SK-N-SH (cell line): ENCODE measurements around the gene SLC25A25. TPM values are rescaled to one million over a fixed set of nuclear protein-coding genes. Genes with fewer than 3 reads are reported as not detected.

Experiments
- CTCF ChIA-PET: fragments of 300-600, 350-600 bp; formaldehyde crosslinking; extraction: SDS; loops from one replicate; lab custom pipeline; 2021; lab: Yijun Ruan, JAX
- POLR2A ChIA-PET: fragments of 350-600 bp; sonication (Branson Sonifier 250); formaldehyde crosslinking; extraction: SDS; loops from one replicate; lab custom pipeline; 2020; ENCODE audit warnings: antibody characterized with exemption, inconsistent platforms; lab: Yijun Ruan, JAX
- DNase-seq: peaks from one replicate; pipeline ENCODE4 v3.0.0; 2012
- H2AFZ ChIP-seq: fragments of 200-600 bp; sonication (generic); 2 replicates; pipeline ENCODE4 v1.8.1; 2016; ENCODE audit warnings: antibody characterized with exemption, mild to moderate bottlenecking, low read depth
- H3F3A ChIP-seq: fragments of 200-600 bp; sonication (generic); replicated peaks from 2 replicates; pipeline ENCODE3; 2016; ENCODE audit warnings: antibody characterized with exemption, mild to moderate bottlenecking; ENCODE audit not compliant: insufficient read depth
- H3K27ac ChIP-seq, 2 experiments: fragments of 200-500 bp in 1 of 2; fragments of 200-600 bp in 1 of 2; sonication (Bioruptor generic) in 1 of 2; sonication (generic), shearing (Covaris generic) in 1 of 2; 2 replicates each; pipeline versions ENCODE4 v1.5.1 to v1.6.1; 2014 to 2016; ENCODE audit warnings: low read depth in 2 of 2, inconsistent platforms in 1 of 2, low read length in 1 of 2, mild to moderate bottlenecking in 1 of 2, mixed read lengths in 1 of 2
- H3K27me3 ChIP-seq: fragments of 200-600 bp; sonication (generic), shearing (Covaris generic); 2 replicates; pipeline ENCODE4 v1.6.1; 2016; ENCODE audit warnings: mixed run types; ENCODE audit not compliant: insufficient read depth
- H3K36me3 ChIP-seq, 2 experiments: fragments of 200-500 bp in 1 of 2; fragments of 200-600 bp in 1 of 2; sonication (Bioruptor generic) in 1 of 2; sonication (generic) in 1 of 2; replicated peaks in 1 of 2; 2 replicates each; pipeline versions ENCODE3 to v1.5.1; 2014 to 2016; ENCODE audit warnings: low read length in 1 of 2, mild to moderate bottlenecking in 1 of 2; ENCODE audit not compliant: insufficient read depth in 2 of 2, control insufficient read depth in 1 of 2
- H3K4me1 ChIP-seq, 2 experiments: fragments of 200-500 bp in 1 of 2; fragments of 200-600 bp in 1 of 2; sonication (Bioruptor generic) in 1 of 2; sonication (generic), shearing (Covaris generic) in 1 of 2; 2 replicates each; pipeline versions ENCODE4 v1.5.1 to v1.6.1; 2014 to 2016; ENCODE audit warnings: low read depth in 1 of 2, low read length in 1 of 2, mixed run types in 1 of 2; ENCODE audit not compliant: insufficient read depth in 2 of 2, control insufficient read depth in 1 of 2
- H3K4me2 ChIP-seq: fragments of 200-600 bp; sonication (generic), shearing (Covaris generic); 2 replicates; pipeline ENCODE4 v1.6.1; 2017; ENCODE audit warnings: mixed run types
- H3K4me3 ChIP-seq, 2 experiments: fragments of 200-500 bp in 1 of 2; fragments of 200-600 bp in 1 of 2; sonication (Bioruptor generic) in 1 of 2; sonication (generic), shearing (Covaris generic) in 1 of 2; 2 replicates each; pipeline versions ENCODE4 v1.5.1 to v1.8.1; 2014 to 2016; ENCODE audit warnings: low read depth in 2 of 2, inconsistent platforms in 1 of 2, low read length in 1 of 2, mild to moderate bottlenecking in 1 of 2, mixed read lengths in 1 of 2, moderate library complexity in 1 of 2
- H3K79me2 ChIP-seq: fragments of 200-600 bp; sonication (generic); 2 replicates; pipeline ENCODE4 v1.8.1; 2017; ENCODE audit warnings: mild to moderate bottlenecking; ENCODE audit not compliant: insufficient read depth
- H3K9ac ChIP-seq: fragments of 200-600 bp; sonication (generic); 2 replicates; pipeline ENCODE4 v1.6.1; 2017; ENCODE audit warnings: mixed run types
- H3K9me2 ChIP-seq: fragments of 200-600 bp; sonication (generic); 2 replicates; pipeline ENCODE4 v1.6.1; 2017; ENCODE audit warnings: mixed run types
- H3K9me3 ChIP-seq: fragments of 200-600 bp; sonication (generic); 2 replicates; pipeline ENCODE4 v1.6.1; 2017; ENCODE audit warnings: mixed run types, mild to moderate bottlenecking, moderate library complexity
- H4K20me1 ChIP-seq: fragments of 200-600 bp; sonication (generic); 2 replicates; pipeline ENCODE4 v1.6.1; 2017; ENCODE audit warnings: mild to moderate bottlenecking, mixed run types; ENCODE audit not compliant: insufficient read depth
- CHD2 ChIP-seq: fragments of 150-350 bp; IDR thresholded peaks from 2 replicates; pipeline ENCODE4 v1.6.1; 2018; ENCODE audit warnings: low read length; ENCODE audit not compliant: partially characterized antibody
- FOXJ3 ChIP-seq: sonication (generic); formaldehyde crosslinking; IDR thresholded peaks from 2 replicates; pipeline ENCODE4 v1.5.1; 2020; ENCODE audit warnings: mild to moderate bottlenecking, missing genetic modification reagents
- FOXM1 ChIP-seq: IDR thresholded peaks from 2 replicates; pipeline ENCODE4 v1.4.0; 2012; ENCODE audit warnings: low read depth, mild to moderate bottlenecking
- GATA2 ChIP-seq: sonication (generic); formaldehyde crosslinking; IDR thresholded peaks from 2 replicates; pipeline ENCODE4 v1.5.0; 2020; ENCODE audit warnings: mild to moderate bottlenecking, missing genetic modification reagents
- MAX ChIP-seq: IDR thresholded peaks from 2 replicates; pipeline ENCODE4 v1.4.0; 2012; ENCODE audit warnings: low read depth
- MEF2A ChIP-seq: IDR thresholded peaks from 2 replicates; pipeline ENCODE4 v1.4.0; 2012; ENCODE audit warnings: low read depth, borderline replicate concordance
- NRF1 ChIP-seq: IDR thresholded peaks from 2 replicates; pipeline ENCODE4 v1.6.1; 2012; ENCODE audit warnings: low read depth, mild to moderate bottlenecking, low read length
- PBX3 ChIP-seq: IDR thresholded peaks from 2 replicates; pipeline ENCODE4; 2012
- POLR2AphosphoS5 ChIP-seq: IDR thresholded peaks from 2 replicates; pipeline ENCODE4 v1.6.1; 2012; ENCODE audit warnings: low read depth, low read length
- RAD21 ChIP-seq: IDR thresholded peaks from 2 replicates; pipeline ENCODE4 v1.6.1; 2012; ENCODE audit warnings: mild to moderate bottlenecking, low read length
- RCOR1 ChIP-seq: fragments of 150-350 bp; IDR thresholded peaks from 2 replicates; pipeline ENCODE4 v1.6.1; 2017; ENCODE audit warnings: antibody characterized with exemption, low read length
- SIN3A ChIP-seq: IDR thresholded peaks from 2 replicates; pipeline ENCODE4 v1.6.1; 2012; ENCODE audit warnings: low read depth, mild to moderate bottlenecking, low read length, moderate library complexity, borderline replicate concordance
- TAF1 ChIP-seq: IDR thresholded peaks from 2 replicates; pipeline ENCODE4 v1.6.1; 2012; ENCODE audit warnings: low read depth, mild to moderate bottlenecking, low read length, moderate library complexity, borderline replicate concordance
- TCF12 ChIP-seq: IDR thresholded peaks from 2 replicates; pipeline ENCODE4 v1.4.0; 2012
- TEAD4 ChIP-seq: IDR thresholded peaks from 2 replicates; pipeline ENCODE4 v1.4.0; 2012; ENCODE audit warnings: mild to moderate bottlenecking, borderline replicate concordance; ENCODE audit not compliant: insufficient read depth
- USF2 ChIP-seq: fragments of 150-350 bp; IDR thresholded peaks from 2 replicates; pipeline ENCODE4 v1.6.1; 2017; ENCODE audit warnings: antibody characterized with exemption, low read length, low read depth, borderline replicate concordance
- YY1 ChIP-seq: IDR thresholded peaks from 2 replicates; pipeline ENCODE4 v1.4.0; 2012; ENCODE audit warnings: low read depth, mild to moderate bottlenecking
- WGBS: methylation state at CpG from one replicate; pipeline ENCODE4 v1.1.6; 2017; ENCODE audit warnings: low lambda C conversion rate; 5-methylcytosine and 5-hydroxymethylcytosine counted together
- polyA plus RNA-seq, 3 experiments: library from polyadenylated mRNA; depleted of rRNA; stranded (reverse); fragments of >200 nt; gene quantifications; 2 replicates each; pipeline ENCODE4 v1.2.3, GENCODE V29; 2012
- TF ChIP-seq, protein P1 (sequence below): IDR thresholded peaks from 2 replicates; pipeline ENCODE4 v1.4.0; 2012; ENCODE audit warnings: low read depth, borderline replicate concordance
- TF ChIP-seq, protein P2 (sequence below): fragments of 200-600 bp; sonication (generic); IDR thresholded peaks from 2 replicates; pipeline ENCODE4 v1.6.1; 2017; ENCODE audit warnings: antibody characterized with exemption, mild to moderate bottlenecking, moderate library complexity

SLC25A25 gene
- polyA plus RNA-seq, 1 of the 3 experiments (the other 2 are of a cell fraction), result 12.1 TPM

GRCh38 chr9:128143525-128144238 is 75.7 kb downstream of the SLC25A25 start:
- Histone ChIP-seq H3K9ac (no peak overlapping the region), H3K27ac (no peak overlapping the region), H3K79me2 (no peaks in the 10 kb centered on the region), H3K27me3 (no peaks in the 10 kb centered on the region), H4K20me1 (no peaks in the 10 kb centered on the region), H3K4me3 (no peak overlapping the region), H3F3A (no peaks in the 10 kb centered on the region), H3K4me2 (no peak overlapping the region), H2AFZ (no peak overlapping the region), H3K4me1 (no peaks in the 10 kb centered on the region), H3K9me3 (no peaks in the 10 kb centered on the region), H3K36me3 (no peaks in the 10 kb centered on the region), H3K9me2 (no peaks in the 10 kb centered on the region)
- DNase-seq, result no peak
- ChIA-PET CTCF (interaction anchor here (1.1 to 1.7 kb wide), 2 partner anchors 23 to 26 kb away, joined by 3 to 10 read pairs; no protein-coding TSS in a partner anchor), POLR2A (no interaction called here)
- 79% methylated on average over 8 of the region's 8 CpGs for WGBS
- TF ChIP-seq TCF12 (no peak), FOXM1 (no peak), POLR2AphosphoS5 (no peak), MAX (no peak), CHD2 (no peak)
- TF ChIP-seq, protein P1, sequence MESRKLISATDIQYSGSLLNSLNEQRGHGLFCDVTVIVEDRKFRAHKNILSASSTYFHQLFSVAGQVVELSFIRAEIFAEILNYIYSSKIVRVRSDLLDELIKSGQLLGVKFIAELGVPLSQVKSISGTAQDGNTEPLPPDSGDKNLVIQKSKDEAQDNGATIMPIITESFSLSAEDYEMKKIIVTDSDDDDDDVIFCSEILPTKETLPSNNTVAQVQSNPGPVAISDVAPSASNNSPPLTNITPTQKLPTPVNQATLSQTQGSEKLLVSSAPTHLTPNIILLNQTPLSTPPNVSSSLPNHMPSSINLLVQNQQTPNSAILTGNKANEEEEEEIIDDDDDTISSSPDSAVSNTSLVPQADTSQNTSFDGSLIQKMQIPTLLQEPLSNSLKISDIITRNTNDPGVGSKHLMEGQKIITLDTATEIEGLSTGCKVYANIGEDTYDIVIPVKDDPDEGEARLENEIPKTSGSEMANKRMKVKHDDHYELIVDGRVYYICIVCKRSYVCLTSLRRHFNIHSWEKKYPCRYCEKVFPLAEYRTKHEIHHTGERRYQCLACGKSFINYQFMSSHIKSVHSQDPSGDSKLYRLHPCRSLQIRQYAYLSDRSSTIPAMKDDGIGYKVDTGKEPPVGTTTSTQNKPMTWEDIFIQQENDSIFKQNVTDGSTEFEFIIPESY, result no peak

DNA sequence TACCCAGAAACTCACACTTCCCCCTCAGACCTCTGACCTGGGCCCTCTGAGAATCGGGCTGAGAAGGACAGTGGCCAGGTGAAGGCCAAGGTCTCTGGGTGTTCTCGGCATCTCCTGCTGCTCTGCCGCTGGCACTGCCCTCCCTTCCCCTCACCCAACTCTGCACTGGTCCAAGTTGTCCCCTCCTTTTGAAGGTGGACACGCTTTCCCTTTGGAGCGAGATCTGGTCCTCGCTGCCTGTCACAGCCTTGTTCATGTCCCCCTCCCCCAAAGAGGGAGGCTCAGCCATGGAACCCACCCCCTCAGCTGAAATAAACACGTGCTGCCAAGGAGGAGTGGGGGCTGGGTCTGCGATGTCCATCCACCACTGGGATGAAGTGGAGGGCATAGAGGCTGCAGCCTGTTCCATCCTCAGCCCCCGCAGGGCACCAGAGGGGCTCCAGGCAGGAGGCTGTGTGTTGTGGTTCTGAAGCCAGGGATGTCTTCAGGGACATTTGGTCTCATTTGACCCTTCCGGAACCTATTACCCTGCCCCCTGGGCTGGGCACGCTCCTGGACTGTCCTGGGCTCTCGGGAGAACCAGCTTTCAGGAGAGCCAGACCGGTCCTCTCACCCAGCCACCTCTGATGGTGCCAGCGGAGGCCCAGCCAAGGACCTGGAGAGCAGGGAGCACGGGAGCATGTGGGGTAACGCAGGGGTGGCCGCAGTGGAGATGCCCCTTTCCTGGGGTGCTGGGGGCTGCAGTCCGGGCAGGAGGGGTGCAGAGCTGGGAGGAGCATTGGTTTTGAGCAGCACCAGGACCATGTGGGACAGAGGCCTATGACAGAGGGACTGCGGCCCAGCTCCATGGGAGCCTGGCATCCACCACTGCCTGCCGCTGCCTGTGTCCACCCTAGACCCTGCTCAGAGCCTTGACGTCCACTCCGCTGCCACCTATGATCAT is 76.5 kb downstream of the SLC25A25 start:
- ChIA-PET POLR2A (no interaction called here), CTCF (interaction anchor here (0.6 to 2.0 kb wide), 2 partner anchors 27 to 518 kb away, joined by 3 to 8 read pairs; no protein-coding TSS in a partner anchor)
- no peaks in the 10 kb centered on the region for H4K20me1 ChIP-seq
- H3K9me2 ChIP-seq, result no peaks in the 10 kb centered on the region
- H3K27ac ChIP-seq, result no peak overlapping the region
- 78% methylated on average over 16 of the region's 22 CpGs for WGBS
- H3K4me3 ChIP-seq, result no peak overlapping the region
- H3F3A ChIP-seq, result no peaks in the 10 kb centered on the region
- no peak overlapping the region for H2AFZ ChIP-seq
- H3K4me1 ChIP-seq, result no peaks in the 10 kb centered on the region
- DNase-seq, result no peak
- H3K36me3 ChIP-seq, result no peaks in the 10 kb centered on the region
- no peak overlapping the region for H3K9ac ChIP-seq
- H3K9me3 ChIP-seq, result no peaks in the 10 kb centered on the region
- H3K4me2 ChIP-seq, result no peak overlapping the region
- H3K27me3 ChIP-seq, result no peaks in the 10 kb centered on the region
- H3K79me2 ChIP-seq, result no peaks in the 10 kb centered on the region
- TF ChIP-seq SIN3A (no peak), MEF2A (no peak), RCOR1 (no peak), FOXM1 (no peak), USF2 (no peak), YY1 (no peak), NRF1 (no peak), TEAD4 (no peak), TAF1 (no peak), POLR2AphosphoS5 (no peak), FOXJ3 (no peak), PBX3 (no peak), GATA2 (no peak), MAX (no peak), RAD21 (no peak)
- TF ChIP-seq, protein P2, sequence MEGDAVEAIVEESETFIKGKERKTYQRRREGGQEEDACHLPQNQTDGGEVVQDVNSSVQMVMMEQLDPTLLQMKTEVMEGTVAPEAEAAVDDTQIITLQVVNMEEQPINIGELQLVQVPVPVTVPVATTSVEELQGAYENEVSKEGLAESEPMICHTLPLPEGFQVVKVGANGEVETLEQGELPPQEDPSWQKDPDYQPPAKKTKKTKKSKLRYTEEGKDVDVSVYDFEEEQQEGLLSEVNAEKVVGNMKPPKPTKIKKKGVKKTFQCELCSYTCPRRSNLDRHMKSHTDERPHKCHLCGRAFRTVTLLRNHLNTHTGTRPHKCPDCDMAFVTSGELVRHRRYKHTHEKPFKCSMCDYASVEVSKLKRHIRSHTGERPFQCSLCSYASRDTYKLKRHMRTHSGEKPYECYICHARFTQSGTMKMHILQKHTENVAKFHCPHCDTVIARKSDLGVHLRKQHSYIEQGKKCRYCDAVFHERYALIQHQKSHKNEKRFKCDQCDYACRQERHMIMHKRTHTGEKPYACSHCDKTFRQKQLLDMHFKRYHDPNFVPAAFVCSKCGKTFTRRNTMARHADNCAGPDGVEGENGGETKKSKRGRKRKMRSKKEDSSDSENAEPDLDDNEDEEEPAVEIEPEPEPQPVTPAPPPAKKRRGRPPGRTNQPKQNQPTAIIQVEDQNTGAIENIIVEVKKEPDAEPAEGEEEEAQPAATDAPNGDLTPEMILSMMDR, result no peak
